Hepatocyte (in vitro differentiated cells): Measurements from ENCODE around the gene FARP1. TPM values are rescaled to one million over a fixed set of nuclear protein-coding genes. Genes with fewer than 3 reads are reported as not detected.

Source experiments
- DNase-seq: peaks from one replicate; pipeline ENCODE4 v3.0.0-alpha.2; 2016; ENCODE audit warnings: low spot score
- H2AFZ ChIP-seq: fragments of 200-600 bp; sonication (generic); 2 replicates; pipeline ENCODE4 v1.6.0; 2016; ENCODE audit warnings: antibody characterized with exemption, mild to moderate bottlenecking
- H3K27ac ChIP-seq: fragments of 200-600 bp; sonication (generic); 2 replicates; pipeline ENCODE4 v1.5.1; 2016; ENCODE audit warnings: mild to moderate bottlenecking
- H3K27me3 ChIP-seq: fragments of 200-600 bp; sonication (generic); 2 replicates; pipeline ENCODE4 v1.6.1; 2016
- H3K36me3 ChIP-seq: fragments of 200-600 bp; sonication (generic); replicated peaks from 2 replicates; pipeline ENCODE4 v1.5.1; 2016; ENCODE audit warnings: low read depth; ENCODE audit not compliant: insufficient read depth
- H3K4me1 ChIP-seq: fragments of 200-600 bp; sonication (generic); 2 replicates; pipeline ENCODE4 v1.5.1; 2016; ENCODE audit warnings: mild to moderate bottlenecking, moderate library complexity; ENCODE audit not compliant: insufficient read depth
- H3K4me2 ChIP-seq: fragments of 200-600 bp; sonication (generic); 2 replicates; pipeline ENCODE4 v1.6.0; 2016
- H3K4me3 ChIP-seq: fragments of 200-600 bp; sonication (generic); 2 replicates; pipeline ENCODE4 v1.5.1; 2016; ENCODE audit warnings: mild to moderate bottlenecking
- H3K79me2 ChIP-seq: fragments of 200-600 bp; sonication (generic); 2 replicates; pipeline ENCODE4 v1.6.0; 2017; ENCODE audit warnings: mild to moderate bottlenecking
- H3K9me2 ChIP-seq: fragments of 200-600 bp; sonication (generic); replicated peaks from 2 replicates; pipeline ENCODE4 v1.6.0; 2017; ENCODE audit warnings: mild to moderate bottlenecking; ENCODE audit not compliant: insufficient read depth
- H3K9me3 ChIP-seq: fragments of 200-600 bp; sonication (generic); 2 replicates; pipeline ENCODE4 v1.5.1; 2016; ENCODE audit warnings: low read depth, mild to moderate bottlenecking
- H4K20me1 ChIP-seq: fragments of 200-600 bp; sonication (generic); 2 replicates; pipeline ENCODE4 v1.6.0; 2016; ENCODE audit warnings: mild to moderate bottlenecking; ENCODE audit not compliant: insufficient read depth, poor library complexity, severe bottlenecking
- CTCF ChIP-seq: fragments of 200-600 bp; sonication (generic); IDR thresholded peaks from 2 replicates; pipeline ENCODE4 v1.5.1; 2016; ENCODE audit warnings: antibody characterized with exemption, mild to moderate bottlenecking; ENCODE audit not compliant: poor library complexity
- EZH2 ChIP-seq: fragments of 200-600 bp; sonication (generic); IDR thresholded peaks from 2 replicates; pipeline ENCODE4 v1.6.1; 2016; ENCODE audit warnings: antibody characterized with exemption, mild to moderate bottlenecking, borderline replicate concordance
- EZH2phosphoT487 ChIP-seq: fragments of 200-600 bp; sonication (generic); IDR thresholded peaks from one replicate; pipeline ENCODE4 v1.6.1; 2018; ENCODE audit warnings: antibody characterized with exemption, mild to moderate bottlenecking, low read depth, moderate library complexity; ENCODE audit not compliant: unreplicated experiment, severe bottlenecking
- WGBS: methylation state at CpG from one replicate; pipeline ENCODE4 v1.1.6; 2016; ENCODE audit warnings: low lambda C conversion rate; ENCODE audit errors: missing lambda C conversion rate; 5-methylcytosine and 5-hydroxymethylcytosine counted together
- polyA plus RNA-seq: library from polyadenylated mRNA; unstranded; fragments of >200 nt; fragmentation: Nextera tagmentation; extraction: Ambion mirVana; gene quantifications from 2 replicates; pipeline ENCODE4 v1.2.1, GENCODE V29; 2016
- total RNA-seq: library from RNA; depleted of rRNA; stranded (reverse); fragments of >200 nt; gene quantifications from 2 replicates; pipeline ENCODE4 v1.2.3, GENCODE V29; 2014

The FARP1 gene
- total and polyA plus RNA-seq, 2 experiments from 2014 or later, result 35.5 to 68.7 TPM

GRCh38 chr13:98444381-98444780 is 301.5 kb downstream of the FARP1 start:
- Histone ChIP-seq H3K9me2 (no peaks in the 10 kb centered on the region), H2AFZ (no peak overlapping the region), H3K36me3 (no peaks in the 10 kb centered on the region), H3K27me3 (no peaks in the 10 kb centered on the region), H3K27ac (no peak overlapping the region), H3K79me2 (no peaks in the 10 kb centered on the region), H4K20me1 (no peaks in the 10 kb centered on the region), H3K4me3 (no peak overlapping the region), H3K9me3 (no peaks in the 10 kb centered on the region), H3K4me1 (peaks cover 2% of the 10 kb centered on the region), H3K4me2 (no peak overlapping the region)
- 95% methylated on average over 16 of the region's 16 CpGs for WGBS
- TF ChIP-seq EZH2phosphoT487, result no peak
- no peak for TF ChIP-seq CTCF
- TF ChIP-seq EZH2, result no peak
- no peak for DNase-seq

DNA sequence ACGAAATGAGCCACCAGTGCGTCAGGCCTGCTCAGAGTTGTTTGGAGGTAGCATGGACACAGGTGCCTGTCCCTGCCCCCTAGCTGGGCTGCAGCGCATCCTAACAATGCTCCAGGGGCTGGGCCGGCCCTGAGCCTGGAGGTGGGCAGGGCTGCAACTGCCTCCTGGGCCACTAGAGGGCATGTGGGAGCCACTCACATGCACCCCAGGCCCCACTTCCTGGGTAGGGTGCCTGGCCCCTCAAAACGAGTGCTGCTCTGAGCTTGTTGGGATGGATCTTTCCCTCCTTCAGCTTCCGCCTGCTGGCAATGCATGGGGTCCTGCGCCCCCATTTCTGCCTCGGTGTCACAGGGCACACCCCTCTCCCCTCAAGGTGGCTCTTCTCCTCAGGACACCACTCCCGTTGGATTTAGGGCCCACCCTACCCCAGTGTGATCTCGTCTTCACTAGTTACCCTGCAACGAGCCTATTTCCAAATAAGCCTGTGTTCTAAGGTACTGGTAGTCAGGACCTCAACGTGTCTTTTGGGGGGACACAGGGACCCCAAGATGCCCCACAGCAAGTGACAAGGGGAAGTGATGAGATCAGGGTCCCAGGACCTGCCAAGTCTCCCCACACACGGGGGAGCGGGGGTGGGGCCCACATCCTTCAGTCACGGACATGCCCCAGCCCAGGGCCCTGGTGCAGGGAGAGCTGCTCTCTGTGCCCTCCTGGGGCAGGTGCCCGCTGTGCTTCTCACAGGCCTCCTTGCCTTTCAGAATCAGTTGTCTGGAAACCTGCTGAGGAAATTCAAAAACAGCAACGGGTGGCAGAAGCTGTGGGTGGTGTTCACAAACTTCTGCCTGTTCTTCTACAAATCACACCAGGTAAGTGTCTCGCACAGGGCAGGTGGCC is 302.7 kb downstream of the FARP1 start:
- H3K27me3 ChIP-seq, result no peaks in the 10 kb centered on the region
- no peak overlapping the region for H3K4me2 ChIP-seq
- no peak overlapping the region for H3K27ac ChIP-seq
- H3K79me2 ChIP-seq, result no peaks in the 10 kb centered on the region
- no peaks in the 10 kb centered on the region for H3K9me2 ChIP-seq
- WGBS, result 39% methylated on average over 17 of the region's 18 CpGs
- peak; percentile 85 for DNase-seq
- H3K4me1 ChIP-seq, result peaks cover 6% of the 10 kb centered on the region
- H3K4me3 ChIP-seq, result no peak overlapping the region
- no peaks in the 10 kb centered on the region for H3K9me3 ChIP-seq
- no peak for TF ChIP-seq EZH2
- TF ChIP-seq EZH2phosphoT487, result no peak
- peak; percentile 84 for TF ChIP-seq CTCF
- no peak overlapping the region for H2AFZ ChIP-seq
- no peaks in the 10 kb centered on the region for H4K20me1 ChIP-seq
- H3K36me3 ChIP-seq, result no peaks in the 10 kb centered on the region

- whole genome bisulfite sequencing, result 93% methylated on average over 11 of the region's 11 CpGs
- H3K27ac ChIP-seq, result no peak overlapping the region
Observed at GRCh38 chr13:98446234-98446621, 303.3 kb downstream of the FARP1 start.

More at GRCh38 chr13:98446234-98446621, 303.3 kb downstream of the FARP1 start:
- Histone ChIP-seq H3K4me1 (peaks cover 6% of the 10 kb centered on the region), H4K20me1 (no peaks in the 10 kb centered on the region), H3K27me3 (no peaks in the 10 kb centered on the region), H3K9me2 (no peaks in the 10 kb centered on the region), H3K36me3 (no peaks in the 10 kb centered on the region), H3K4me2 (no peak overlapping the region), H3K79me2 (no peaks in the 10 kb centered on the region), H2AFZ (no peak overlapping the region), H3K9me3 (no peaks in the 10 kb centered on the region), H3K4me3 (no peak overlapping the region)
- DNase-seq, result no peak
- TF ChIP-seq EZH2phosphoT487, result no peak
- no peak for TF ChIP-seq EZH2
- no peak for TF ChIP-seq CTCF
